Breast epithelium (tissue), 3 donors: ENCODE data around the gene KLRD1.

ENCODE experiments used
- POLR2AphosphoS5 ChIP-seq, 3 donors: sonication (generic); formaldehyde crosslinking; IDR thresholded peaks; one replicate each; pipeline ENCODE4 v1.6.1; 2017; ENCODE audit warnings: antibody characterized with exemption in 3 of 3
- TF ChIP-seq, protein P1 (sequence below), 3 donors: fragments of 450-650 bp; IDR thresholded peaks; one replicate each; pipeline ENCODE4 v1.5.1; 2016 to 2017; ENCODE audit warnings: antibody characterized with exemption in 3 of 3, mild to moderate bottlenecking in 3 of 3, moderate library complexity in 3 of 3

DNA sequence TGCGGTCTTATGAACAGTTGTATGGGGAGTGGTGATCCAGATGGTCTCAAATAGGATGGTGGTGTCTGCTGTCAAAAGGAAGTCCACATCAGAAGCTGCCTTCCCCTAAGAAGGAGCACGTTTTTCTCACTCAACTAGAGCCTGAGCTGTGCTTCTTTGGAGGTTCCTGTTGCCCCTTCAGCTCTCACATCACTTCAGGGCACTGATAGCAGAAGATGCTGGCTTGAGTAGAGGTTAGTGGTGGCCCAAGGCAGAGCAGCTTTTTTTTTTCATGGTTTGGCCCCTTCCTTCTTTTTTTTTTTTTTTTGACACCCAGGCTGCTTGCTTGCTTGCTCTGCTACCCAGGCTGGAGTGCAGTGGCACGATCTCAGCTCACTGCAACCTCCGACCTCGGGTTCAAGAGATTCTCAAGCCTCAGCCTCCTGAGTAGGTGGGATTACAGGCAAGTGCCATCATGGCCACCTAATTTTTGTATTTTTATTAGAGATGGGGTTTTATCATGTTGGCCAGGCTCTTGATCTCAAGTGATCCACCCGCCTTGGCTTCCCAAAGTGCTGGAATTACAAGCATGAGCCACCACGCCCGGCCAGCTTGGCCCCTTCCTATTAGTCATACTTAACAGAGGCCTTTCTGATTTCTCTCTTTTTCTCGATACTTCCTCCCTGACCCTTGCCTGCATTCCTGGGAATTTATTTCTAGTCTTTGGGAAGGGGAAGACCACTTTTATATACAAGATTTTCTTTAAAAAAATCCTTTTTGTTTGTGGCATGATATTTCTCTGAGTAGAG, 31.6 kb downstream of the KLRD1 start:
- TF ChIP-seq, protein P1, sequence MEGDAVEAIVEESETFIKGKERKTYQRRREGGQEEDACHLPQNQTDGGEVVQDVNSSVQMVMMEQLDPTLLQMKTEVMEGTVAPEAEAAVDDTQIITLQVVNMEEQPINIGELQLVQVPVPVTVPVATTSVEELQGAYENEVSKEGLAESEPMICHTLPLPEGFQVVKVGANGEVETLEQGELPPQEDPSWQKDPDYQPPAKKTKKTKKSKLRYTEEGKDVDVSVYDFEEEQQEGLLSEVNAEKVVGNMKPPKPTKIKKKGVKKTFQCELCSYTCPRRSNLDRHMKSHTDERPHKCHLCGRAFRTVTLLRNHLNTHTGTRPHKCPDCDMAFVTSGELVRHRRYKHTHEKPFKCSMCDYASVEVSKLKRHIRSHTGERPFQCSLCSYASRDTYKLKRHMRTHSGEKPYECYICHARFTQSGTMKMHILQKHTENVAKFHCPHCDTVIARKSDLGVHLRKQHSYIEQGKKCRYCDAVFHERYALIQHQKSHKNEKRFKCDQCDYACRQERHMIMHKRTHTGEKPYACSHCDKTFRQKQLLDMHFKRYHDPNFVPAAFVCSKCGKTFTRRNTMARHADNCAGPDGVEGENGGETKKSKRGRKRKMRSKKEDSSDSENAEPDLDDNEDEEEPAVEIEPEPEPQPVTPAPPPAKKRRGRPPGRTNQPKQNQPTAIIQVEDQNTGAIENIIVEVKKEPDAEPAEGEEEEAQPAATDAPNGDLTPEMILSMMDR (IDR thresholded peaks at IDR 0.05): no peak
- TF ChIP-seq POLR2AphosphoS5 (IDR thresholded peaks at IDR 0.05): no peak
